ENCODE data around the gene WDSUB1. TPM values are rescaled to one million over a fixed set of nuclear protein-coding genes. Genes with fewer than 3 reads are reported as not detected.

The WDSUB1 gene
- polyA plus RNA-seq, 1 of the 3 experiments (the other 2 are of a cell fraction), result 5.3 TPM

GRCh38 chr2:159290289-159290907 is 3.9 kb upstream of the WDSUB1 start (continued):
- TF ChIP-seq EZH2phosphoT487 (IDR thresholded peaks at IDR 0.05; ENCODE audit: borderline replicate concordance, low read depth) (no peak), NFIC (IDR thresholded peaks at IDR 0.05; ENCODE audit: borderline replicate concordance) (peak; percentile 92), RXRA (IDR thresholded peaks at IDR 0.05; ENCODE audit: borderline replicate concordance, low read depth) (no peak), TCF12 (IDR thresholded peaks at IDR 0.05) (peak; percentile 80), GABPA (IDR thresholded peaks at IDR 0.05; ENCODE audit: low read depth) (no peak), GATA2 (CRISPR knock-in tag; IDR thresholded peaks at IDR 0.05) (peak; percentile 93), EP300 (IDR thresholded peaks at IDR 0.05; ENCODE audit: borderline replicate concordance in 1 of 2, low read depth in 1 of 2, low read length in 1 of 2) (peak in 1 of 2 experiments; percentile 28; a peak in 2 of 4 replicates), SIN3A (IDR thresholded peaks at IDR 0.05; ENCODE audit: borderline replicate concordance, low read depth, low read length) (no peak), NRF1 (IDR thresholded peaks at IDR 0.05; ENCODE audit: low read depth, low read length) (no peak), RAD21 (IDR thresholded peaks at IDR 0.05; ENCODE audit: low read length) (peak; percentile 27; the same call in 1 of the 2 replicates), MEF2A (IDR thresholded peaks at IDR 0.05; ENCODE audit: borderline replicate concordance, low read depth) (no peak), ZBTB33 (IDR thresholded peaks at IDR 0.05; ENCODE audit: borderline replicate concordance, low read depth) (no peak), IRF3 (IDR thresholded peaks at IDR 0.05; ENCODE audit: low read depth, low read length) (no peak), PBX3 (IDR thresholded peaks at IDR 0.05) (no peak), FOXM1 (IDR thresholded peaks at IDR 0.05; ENCODE audit: low read depth) (no peak), FOSL2 (IDR thresholded peaks at IDR 0.05; ENCODE audit: borderline replicate concordance, low read depth) (no peak), SMC3 (IDR thresholded peaks at IDR 0.05; ENCODE audit: low read depth, low read length) (no peak), CTCF (IDR thresholded peaks at IDR 0.05) (no peak), YY1 (IDR thresholded peaks at IDR 0.05; ENCODE audit: low read depth) (no peak), POLR2AphosphoS5 (IDR thresholded peaks at IDR 0.05; ENCODE audit: low read depth, low read length) (peak; percentile 31; the same call in 1 of the 2 replicates), TEAD4 (IDR thresholded peaks at IDR 0.05; ENCODE audit: borderline replicate concordance, insufficient read depth) (no peak), RCOR1 (IDR thresholded peaks at IDR 0.05; ENCODE audit: low read length) (peak; percentile 27; the same call in 1 of the 2 replicates), MXI1 (IDR thresholded peaks at IDR 0.05; ENCODE audit: low read depth, low read length) (peak; percentile 42; the same call in 1 of the 2 replicates), TAF1 (IDR thresholded peaks at IDR 0.05; ENCODE audit: borderline replicate concordance, low read depth, low read length) (no peak), FOXJ3 (CRISPR knock-in tag; IDR thresholded peaks at IDR 0.05) (no peak)
